Heart left ventricle (tissue), 16 donors: Measurements from ENCODE around the gene LORICRIN. TPM values are rescaled to one million over a fixed set of nuclear protein-coding genes. Genes with fewer than 3 reads are reported as not detected.

Experiments used
- ATAC-seq, 4 donors: fragments of 200-7000 bp; cut with Tn5 transposase; one replicate each; pipeline ENCODE4 v1.9.1; 2020 to 2022; ENCODE audit warnings: moderate library complexity in 4 of 4, mild to moderate bottlenecking in 3 of 4, moderate number of reproducible peaks in 1 of 4
- DNase-seq, 5 donors: peaks; one replicate each; pipeline ENCODE4 v3.0.0-alpha.2; 2020
- H3K27ac ChIP-seq, 12 donors: fragments of 200-600 bp; sonication (generic) in 4 of 12; one replicate each; pipeline versions ENCODE4 v1.5.0 to v1.8.0; 2016 to 2022; ENCODE audit warnings: mild to moderate bottlenecking in 2 of 12
- H3K27me3 ChIP-seq, 9 donors: fragments of 200-600 bp; sonication (generic) in 2 of 9; one replicate each; pipeline versions ENCODE4 v1.5.1 to v1.8.0; 2016 to 2022; ENCODE audit warnings: mild to moderate bottlenecking in 3 of 9
- H3K36me3 ChIP-seq, 9 donors: fragments of 200-600 bp; sonication (generic) in 2 of 9; one replicate each; pipeline versions ENCODE4 v1.5.0 to v1.8.0; 2018 to 2022; ENCODE audit warnings: mild to moderate bottlenecking in 2 of 9
- H3K4me1 ChIP-seq, 12 donors: fragments of 200-600 bp; sonication (generic) in 4 of 12; one replicate each; pipeline versions ENCODE4 v1.5.0 to v1.8.0; 2016 to 2022; ENCODE audit warnings: mild to moderate bottlenecking in 3 of 12
- H3K4me3 ChIP-seq, 12 donors: fragments of 200-600 bp; sonication (generic) in 4 of 12; one replicate each; pipeline versions ENCODE4 v1.5.0 to v1.8.0; 2017 to 2022; ENCODE audit warnings: mild to moderate bottlenecking in 9 of 12, moderate library complexity in 4 of 12
- H3K9me3 ChIP-seq, 12 donors: fragments of 200-600 bp; sonication (generic) in 4 of 12; one replicate each; pipeline versions ENCODE4 v1.5.0 to v1.8.0; 2016 to 2022; ENCODE audit warnings: mild to moderate bottlenecking in 1 of 12
- CTCF ChIP-seq, 12 donors: fragments of 200-600 bp; sonication (generic) in 4 of 12; IDR thresholded peaks; one replicate each; pipeline versions ENCODE4 v1.5.0 to v1.8.0; 2018 to 2022; ENCODE audit warnings: antibody characterized with exemption in 12 of 12, mild to moderate bottlenecking in 5 of 12
- POLR2A ChIP-seq, 2 donors: fragments of 450-650 bp; IDR thresholded peaks; one replicate each; pipeline ENCODE4 v1.6.1; 2017; ENCODE audit warnings: antibody characterized with exemption in 2 of 2, mild to moderate bottlenecking in 2 of 2, moderate library complexity in 2 of 2
- WGBS, 4 donors: extraction: QIAGEN DNeasy Blood & Tissue Kit in 2 of 4; methylation state at CpG; one replicate each; pipeline versions ENCODE4 v1.1.5 to v1.1.7; 2013 to 2018; 5-methylcytosine and 5-hydroxymethylcytosine counted together
- intact Hi-C, 10 donors: fragments of 100-400 bp; cut with DNase I; formaldehyde crosslinking; loops; one replicate each; pipeline versions ENCODE4 v1.11.1 to v1.14.2; 2022
- long read RNA-seq, 3 donors: library from polyadenylated mRNA; unstranded; transcript quantifications; one replicate each; pipeline ENCODE4 v2.0.0, GENCODE V29; 2020 to 2021
- polyA plus RNA-seq, 2 donors: library from polyadenylated mRNA; stranded (reverse); fragments of 200-250 nt; gene quantifications; one replicate each; pipeline ENCODE4 v1.2.3, GENCODE V29; 2013
- total RNA-seq, 9 donors: library from RNA; depleted of rRNA in 2 of 9; stranded (reverse); fragments of >200 nt in 2 of 9; fragmentation: NEBNext Ultra II Directional in 3 of 9; extraction: Animal tissue kit (Norgen Biotek cat#: 25700) in 3 of 9; gene quantifications; one replicate each; pipeline versions ENCODE4 v1.1.0 to v1.2.4, GENCODE V29; 2016 to 2023
- donor health status: ischemic (EF 13 %, LVEDD 7.1; RV severe dilation, severe dysfunction).
- donor health status: healthy with polysubstance abuse.
- donor health status: DM: no; HTN: yes; CAD: no.
- donor health status: DM: no; HTN: no; CAD: no.
- donor health status: ischemic (EF 25% LVEDD 6.9; RV normal size, moderate dysfunction).
- donor health status: ischemic (EF 25% LVEDD 5.7; RV mildly dilated, moderate dysfunction).
- donor health status: healthy.
- donor health status: DM: yes; HTN: yes; CAD: no.
- donor health status: ischemic (EF 35%, LVEDD 5.7; RV mildly dilated, moderate dysfunction).
- donor health status: nonischemic (EF 11% LVEDD 7.7; RV severe dilation, severe dysfunction).
- donor health status: DM: yes; HTN: yes; CAD: no.
- donor health status: PGD.
- donor health status: ischemic (EF 29% LVEDD 5.4; RV normal size, mild dysfunction).
- donor health status: nonischemic (EF 23%, LVEDD 6.1; RV moderate dilation, normal function).

LORICRIN gene
- total RNA-seq (not detected), polyA plus RNA-seq (not detected)
- long read RNA-seq, donor 1, result 0 reads
- long read RNA-seq, donor 2, result 0 reads
- long read RNA-seq, donor 3, result 0 reads

- WGBS, 4 donors, result 89 to 92% (median 90%) methylated on average over 2 to 3 of the region's 3 CpGs
- H3K4me3 ChIP-seq, result no peak within 1 kb of the TSS
- H3K27me3 ChIP-seq, result peaks cover 9 to 49% (median 31%) of the 10 kb centered on the region in 9 donors
- DNase-seq, result no peak
- no peak for ATAC-seq
- no peaks in the 10 kb centered on the region for H3K36me3 ChIP-seq
- intact Hi-C loops, result no loop called here
- H3K9me3 ChIP-seq, result no peaks in the 10 kb centered on the region
- no peak for TF ChIP-seq CTCF (IDR thresholded peaks at IDR 0.05)
- no peak for TF ChIP-seq POLR2A (IDR thresholded peaks at IDR 0.05)
- H3K27ac ChIP-seq, result no peak within 1 kb of the TSS
- peaks cover 0 to 24% (median 6%) of the 10 kb centered on the region in 12 donors for H3K4me1 ChIP-seq
Observed at GRCh38 chr1:153259387-153259786, at the start of gene LORICRIN. Gene LORICRIN, plus strand, starts transcription at chr1:153259687. Its CDS starts 1,263 bp downstream, at chr1:153260950.

GRCh38 chr1:153210206-153210605 lies 49.3 kb upstream of the LORICRIN start:
- Histone ChIP-seq H3K4me1 (no peaks in the 10 kb centered on the region), H3K9me3 (no peaks in the 10 kb centered on the region), H3K27me3 (peaks cover 0 to 21% (median 3%) of the 10 kb centered on the region in 9 donors), H3K4me3 (no peak overlapping the region), H3K27ac (no peak overlapping the region), H3K36me3 (no peaks in the 10 kb centered on the region)
- 37 to 55% (median 47%) methylated on average over 7 of the region's 7 CpGs for WGBS, 4 donors
- ATAC-seq, result no peak
- DNase-seq, result no peak
- TF ChIP-seq POLR2A (IDR thresholded peaks at IDR 0.05), result no peak
- intact Hi-C loops, result no loop called here

GRCh38 chr1:153212201-153212600 lies 47.3 kb upstream of the LORICRIN start:
- ATAC-seq (no peak), DNase-seq (no peak)
- TF ChIP-seq CTCF (IDR thresholded peaks at IDR 0.05), result no peak
- TF ChIP-seq POLR2A (IDR thresholded peaks at IDR 0.05), result no peak
- Histone ChIP-seq H3K27me3 (peaks cover 0 to 18% (median 3%) of the 10 kb centered on the region in 9 donors), H3K9me3 (no peaks in the 10 kb centered on the region), H3K4me1 (no peaks in the 10 kb centered on the region), H3K36me3 (no peaks in the 10 kb centered on the region), H3K4me3 (no peak overlapping the region), H3K27ac (no peak overlapping the region)
- intact Hi-C loops, result no loop called here
- 45 to 58% (median 47%) methylated on average over 5 of the region's 5 CpGs for WGBS, 4 donors

DNA sequence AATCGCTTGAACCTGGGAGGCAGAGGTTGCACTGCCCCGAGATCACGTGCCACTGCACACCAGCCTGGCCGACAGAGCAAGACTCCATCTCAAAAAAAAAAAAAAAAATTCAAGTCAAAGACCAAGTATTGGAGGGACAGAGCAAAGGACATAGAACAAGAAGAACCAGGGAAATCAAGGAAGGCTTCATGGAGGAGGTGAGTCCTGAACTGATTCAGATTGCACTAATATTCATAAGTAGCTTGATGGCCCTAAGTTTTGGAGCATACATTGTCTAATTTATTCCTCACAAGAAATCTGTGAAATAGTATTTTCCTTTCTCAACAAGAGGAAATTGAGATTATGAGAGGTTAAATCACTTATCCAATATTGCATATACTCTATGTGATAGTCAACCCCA lies 46.0 kb upstream of the LORICRIN start:
- ATAC-seq, result no peak
- H3K4me3 ChIP-seq, result no peak overlapping the region
- TF ChIP-seq CTCF (IDR thresholded peaks at IDR 0.05), result no peak
- TF ChIP-seq POLR2A (IDR thresholded peaks at IDR 0.05), result no peak
- no peak for DNase-seq
- no peaks in the 10 kb centered on the region for H3K4me1 ChIP-seq
- intact Hi-C loops, result no loop called here
- no peaks in the 10 kb centered on the region for H3K9me3 ChIP-seq
- no peaks in the 10 kb centered on the region for H3K36me3 ChIP-seq
- peaks cover 0 to 18% (median 3%) of the 10 kb centered on the region in 9 donors for H3K27me3 ChIP-seq
- no peak overlapping the region for H3K27ac ChIP-seq
- 86 to 96% (median 92%) methylated on average over 4 of the region's 4 CpGs for WGBS, 4 donors

- TF ChIP-seq CTCF (IDR thresholded peaks at IDR 0.05) (no peak), POLR2A (IDR thresholded peaks at IDR 0.05) (no peak)
- H3K27ac ChIP-seq, result no peak within 1 kb of the TSS
- H3K36me3 ChIP-seq, result no peaks in the 10 kb centered on the region
- peaks cover 0 to 15% (median 0%) of the 10 kb centered on the region in 9 donors for H3K27me3 ChIP-seq
- DNase-seq, result no peak
- 71 to 87% (median 83%) methylated on average over 3 of the region's 3 CpGs for WGBS, 4 donors
- H3K9me3 ChIP-seq, result no peaks in the 10 kb centered on the region
- H3K4me1 ChIP-seq, result no peaks in the 10 kb centered on the region
- no peak within 1 kb of the TSS for H3K4me3 ChIP-seq
- ATAC-seq, result no peak
- intact Hi-C loops, result no loop called here
Observed at GRCh38 chr1:153217212-153217611, 42.3 kb upstream of the LORICRIN start, which contains the start of gene PRR9. Gene PRR9, plus strand, starts transcription at chr1:153217584. Its CDS starts 561 bp downstream, at chr1:153218145.
